Endothelial cell of umbilical vein (primary cell): Measurements from ENCODE around the gene SLC30A2. TPM values are rescaled to one million over a fixed set of nuclear protein-coding genes. Genes with fewer than 3 reads are reported as not detected.

Experiments
- BruUV-seq: library from RNA; stranded (reverse); fragments of 400-500 nt; replicated peaks from 2 replicates; lab custom pipeline; 2021; lab: Mats Ljungman, UMichigan
- CTCF ChIA-PET: fragments of 300-600, 350-600 bp; sonication (Branson Sonifier 250); formaldehyde crosslinking; loops from one replicate; lab custom pipeline; 2021; ENCODE audit warnings: antibody characterized with exemption, inconsistent platforms; lab: Charles Lee
- POLR2A ChIA-PET: fragments of 300-600, 350-600 bp; sonication (Branson Sonifier 250); formaldehyde crosslinking; loops from one replicate; lab custom pipeline; 2021; ENCODE audit warnings: antibody characterized with exemption, inconsistent platforms; lab: Charles Lee
- DNase-seq: peaks from one replicate; pipeline ENCODE4 v3.0.0-alpha.2; 2011; ENCODE audit warnings: low read depth, low spot score
- FAIRE-seq: peaks from 2 replicates; lab custom pipeline; 2011; peaks lifted over from hg19 to GRCh38; lab: Jason Lieb, UNC
- H2AFZ ChIP-seq: 2 replicates; pipeline ENCODE4 v1.6.0; 2012; ENCODE audit warnings: low read depth, low read length, control low read depth, inconsistent platforms
- H3K27ac ChIP-seq: 2 replicates; pipeline ENCODE4 v1.5.1; 2011; ENCODE audit warnings: low read depth, mild to moderate bottlenecking, control low read depth, low read length, moderate library complexity; ENCODE audit not compliant: insufficient read depth
- H3K27me3 ChIP-seq, 2 experiments: 2 replicates each; pipeline versions ENCODE4 v1.6.0 to v1.6.1; 2011; ENCODE audit warnings: low read length in 2 of 2, mixed read lengths in 1 of 2; ENCODE audit not compliant: control insufficient read depth in 2 of 2, insufficient read depth in 2 of 2
- H3K36me3 ChIP-seq, 2 experiments: 2 replicates in 1 of 2; 3 replicates in 1 of 2; pipeline ENCODE4 v1.5.1; 2011; ENCODE audit warnings: low read length in 2 of 2, mild to moderate bottlenecking in 1 of 2, moderate library complexity in 1 of 2; ENCODE audit not compliant: control insufficient read depth in 2 of 2, insufficient read depth in 2 of 2; ENCODE audit errors: extremely low read depth in 1 of 2
- H3K4me1 ChIP-seq: 3 replicates; pipeline ENCODE4 v1.5.1; 2011; ENCODE audit warnings: mild to moderate bottlenecking, low read length; ENCODE audit not compliant: control insufficient read depth, insufficient read depth; ENCODE audit errors: extremely low read depth
- H3K4me2 ChIP-seq: 2 replicates; pipeline ENCODE4 v1.6.1; 2011; ENCODE audit warnings: low read length, control low read depth, mixed read lengths; ENCODE audit not compliant: insufficient read depth
- H3K4me3 ChIP-seq, 3 experiments: fragments of 200-600 bp in 1 of 3; sonication (generic), shearing (Covaris generic) in 1 of 3; replicated peaks in 1 of 3; 2 replicates each; pipeline ENCODE4 v1.5.1; 2011 to 2016; ENCODE audit warnings: control low read depth in 3 of 3, low read length in 3 of 3, mild to moderate bottlenecking in 2 of 3, inconsistent platforms in 1 of 3, low read depth in 1 of 3, moderate library complexity in 1 of 3; ENCODE audit not compliant: insufficient read depth in 1 of 3
- H3K79me2 ChIP-seq: 2 replicates; pipeline ENCODE4 v1.6.0; 2012; ENCODE audit warnings: low read length, inconsistent platforms; ENCODE audit not compliant: control insufficient read depth, insufficient read depth
- H3K9ac ChIP-seq: replicated peaks from 2 replicates; pipeline ENCODE3; 2011; ENCODE audit warnings: low read length, control low read depth; ENCODE audit not compliant: insufficient read depth; ENCODE audit errors: extremely low read depth
- H3K9me1 ChIP-seq: replicated peaks from 3 replicates; pipeline ENCODE4 v1.6.0; 2011; ENCODE audit warnings: mild to moderate bottlenecking, low read length; ENCODE audit not compliant: control insufficient read depth, insufficient read depth; ENCODE audit errors: extremely low read depth
- H3K9me3 ChIP-seq: replicated peaks from 2 replicates; pipeline ENCODE4 v1.5.1; 2012; ENCODE audit warnings: low read length, inconsistent platforms; ENCODE audit not compliant: control insufficient read depth, insufficient read depth
- H4K20me1 ChIP-seq: replicated peaks from 2 replicates; pipeline ENCODE3; 2011; ENCODE audit warnings: mild to moderate bottlenecking, low read length; ENCODE audit not compliant: control insufficient read depth, insufficient read depth; ENCODE audit errors: extremely low read depth
- CTCF ChIP-seq, 2 donors: IDR thresholded peaks; 1 replicate in 1 of 2; 2 replicates in 1 of 2; pipeline ENCODE4 v1.5.1; 2011; ENCODE audit warnings: low read length in 2 of 2, mild to moderate bottlenecking in 2 of 2, moderate library complexity in 2 of 2, control low read depth in 1 of 2, inconsistent platforms in 1 of 2, low read depth in 1 of 2; ENCODE audit not compliant: insufficient read depth in 1 of 2; ENCODE audit errors: extremely low read depth in 1 of 2
- EZH2 ChIP-seq: IDR thresholded peaks from 2 replicates; pipeline ENCODE4 v1.6.1; 2012; ENCODE audit warnings: borderline replicate concordance, low read depth, mild to moderate bottlenecking, moderate library complexity, low read length, inconsistent platforms; ENCODE audit not compliant: severe bottlenecking
- FOS ChIP-seq: IDR thresholded peaks from 2 replicates; pipeline ENCODE4 v1.6.1; 2011; ENCODE audit warnings: mild to moderate bottlenecking, low read length, moderate library complexity, borderline replicate concordance; ENCODE audit not compliant: insufficient read depth
- GATA2 ChIP-seq: IDR thresholded peaks from 2 replicates; pipeline ENCODE4 v1.7.0; 2011; ENCODE audit warnings: low read depth, mild to moderate bottlenecking, moderate library complexity, mixed read lengths, low read length; ENCODE audit not compliant: insufficient read length, insufficient read depth
- JUN ChIP-seq: IDR thresholded peaks from 2 replicates; pipeline ENCODE4 v1.6.1; 2011; ENCODE audit warnings: borderline replicate concordance, low read depth; ENCODE audit not compliant: insufficient read length, insufficient read depth
- MYC ChIP-seq: IDR thresholded peaks from one replicate; pipeline ENCODE4 v1.6.1; 2011; ENCODE audit warnings: mild to moderate bottlenecking, low read depth, low read length
- POLR2A ChIP-seq: IDR thresholded peaks from 2 replicates; pipeline ENCODE4 v1.6.1; 2012; ENCODE audit warnings: low read depth, mild to moderate bottlenecking, control low read depth, low read length
- POLR2AphosphoS5 ChIP-seq: IDR thresholded peaks from 2 replicates; pipeline ENCODE4 v1.6.1; 2012; ENCODE audit warnings: low read depth, mild to moderate bottlenecking, control low read depth, low read length, moderate library complexity; ENCODE audit not compliant: insufficient read depth
- dilution Hi-C: fragments of 300-500 bp; cut with MboI; formaldehyde crosslinking; loops from one replicate; pipeline ENCODE4 v1.15.0; 2019; ENCODE audit warnings: low sequenced_read_pairs; ENCODE audit not compliant: extremely low pct_ligation_motif_present
- intact Hi-C: fragments of 100-400 bp; cut with micrococcal nuclease; formaldehyde crosslinking; loops from one replicate; pipeline ENCODE4 v1.10.0; 2022
- polyA plus RNA-seq, 4 experiments: library from polyadenylated mRNA; depleted of rRNA in 3 of 4; stranded (reverse) in 3 of 4; unstranded in 1 of 4; fragments of >200 nt; gene quantifications; 2 replicates each; pipeline versions ENCODE4 v1.2.1 to v1.2.3, GENCODE V29; 2011 to 2012; ENCODE audit warnings: missing spikeins in 1 of 4
- total RNA-seq: library from RNA; stranded (reverse); gene quantifications from 2 replicates; pipeline ENCODE4 v1.2.3, GENCODE V29; 2021
- TF ChIP-seq, protein P1 (sequence below): IDR thresholded peaks from 2 replicates; pipeline ENCODE4 v1.6.1; 2011; ENCODE audit not compliant: insufficient read depth, insufficient read length

Gene SLC30A2
- total and polyA plus RNA-seq, 2 donors (not counting 3 experiments of a cell fraction or from before 2014, with no cell fraction given): not detected

GRCh38 chr1:25990702-25991395 lies 55.1 kb downstream of the SLC30A2 start:
- FAIRE-seq: no peak

More at GRCh38 chr1:25990702-25991395, 55.1 kb downstream of the SLC30A2 start:
- CTCF ChIA-PET: interaction anchor here (5.2 kb wide), 1 partner anchor 95 kb away, joined by 26 read pairs; no protein-coding TSS in a partner anchor
- intact Hi-C loops (no loop called here), dilution Hi-C loops (loop anchor here (25.0 kb wide), 1 partner anchor 104 kb away; the partner anchor contains the start of gene PAQR7)
- Histone ChIP-seq H3K4me3 (no peak overlapping the region), H3K9me3 (no peaks in the 10 kb centered on the region), H3K36me3 (no peaks in the 10 kb centered on the region), H3K27ac (no peak overlapping the region), H3K9ac (no peak overlapping the region), H3K4me2 (no peak overlapping the region), H2AFZ (no peak overlapping the region), H4K20me1 (no peaks in the 10 kb centered on the region), H3K79me2 (no peaks in the 10 kb centered on the region), H3K4me1 (no peaks in the 10 kb centered on the region), H3K27me3 (no peaks in the 10 kb centered on the region), H3K9me1 (no peaks in the 10 kb centered on the region)
- no peak for DNase-seq
- BruUV-seq: no TSS peak
- POLR2A ChIA-PET: no interaction called here
- TF ChIP-seq EZH2: no peak
- TF ChIP-seq FOS: no peak
- TF ChIP-seq GATA2: no peak
- TF ChIP-seq POLR2AphosphoS5: no peak
- no peak for TF ChIP-seq JUN
- TF ChIP-seq POLR2A: no peak
- TF ChIP-seq CTCF (IDR thresholded peaks at IDR 0.05; ENCODE audit: extremely low read depth in 1 of 2, insufficient read depth in 1 of 2, low read depth in 1 of 2, low read length in 2 of 2): no peak
- no peak for TF ChIP-seq MYC
- TF ChIP-seq, protein P1, sequence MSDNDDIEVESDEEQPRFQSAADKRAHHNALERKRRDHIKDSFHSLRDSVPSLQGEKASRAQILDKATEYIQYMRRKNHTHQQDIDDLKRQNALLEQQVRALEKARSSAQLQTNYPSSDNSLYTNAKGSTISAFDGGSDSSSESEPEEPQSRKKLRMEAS: no peak
